B cell (primary cell): ENCODE data around the gene TCL1A. TPM values are rescaled to one million over a fixed set of nuclear protein-coding genes. Genes with fewer than 3 reads are reported as not detected.

ENCODE experiments used
- ATAC-seq: fragments of 200-7000 bp; cut with Tn5 transposase; one replicate; pipeline ENCODE4 v1.10.0; 2021; ENCODE audit warnings: low read depth, mild to moderate bottlenecking, moderate number of reproducible peaks, moderate library complexity
- CTCF ChIA-PET: fragments of 350-600 bp; sonication (Branson Sonifier 250); formaldehyde crosslinking; loops from one replicate; lab custom pipeline; 2021; ENCODE audit warnings: antibody characterized with exemption, inconsistent platforms; lab: Charles Lee
- POLR2A ChIA-PET: fragments of 350-600 bp; sonication (Branson Sonifier 250); formaldehyde crosslinking; loops from one replicate; lab custom pipeline; 2021; ENCODE audit warnings: antibody characterized with exemption; lab: Charles Lee
- DNase-seq: peaks from one replicate; pipeline ENCODE4 v3.0.0; 2013
- H2AFZ ChIP-seq: 2 replicates; pipeline ENCODE4 v1.6.1; 2012; ENCODE audit warnings: mild to moderate bottlenecking, low read depth, low read length; ENCODE audit not compliant: insufficient read depth, poor library complexity, severe bottlenecking
- H3K27ac ChIP-seq, 2 donors: 1 replicate in 1 of 2; 2 replicates in 1 of 2; pipeline ENCODE4 v1.5.1; 2012 to 2013; ENCODE audit warnings: low read length in 2 of 2, mild to moderate bottlenecking in 2 of 2, moderate library complexity in 1 of 2
- H3K27me3 ChIP-seq, 4 experiments: fragments of 200-600 bp in 1 of 4; sonication (generic) in 1 of 4; replicated peaks in 1 of 4; 1 replicate in 2 of 4; 2 replicates in 2 of 4; pipeline versions ENCODE4 v1.6.1 to v1.7.0; 2013 to 2016; ENCODE audit warnings: low read length in 3 of 4, mild to moderate bottlenecking in 2 of 4, mixed read lengths in 1 of 4, moderate library complexity in 1 of 4; ENCODE audit not compliant: insufficient read depth in 4 of 4, control insufficient read depth in 3 of 4; ENCODE audit errors: control extremely low read depth in 1 of 4
- H3K36me3 ChIP-seq, 2 experiments: replicated peaks in 1 of 2; 1 replicate in 1 of 2; 2 replicates in 1 of 2; pipeline versions ENCODE4 v1.6.1 to v1.7.1; 2013; ENCODE audit warnings: low read length in 1 of 2; ENCODE audit not compliant: insufficient read depth in 2 of 2, control insufficient read depth in 1 of 2; ENCODE audit errors: control extremely low read depth in 1 of 2, extremely low read depth in 1 of 2
- H3K4me1 ChIP-seq, 2 donors: fragments of 200-600 bp in 1 of 2; sonication (generic) in 1 of 2; 1 replicate in 1 of 2; 2 replicates in 1 of 2; pipeline versions ENCODE4 v1.5.1 to v1.6.1; 2013 to 2017; ENCODE audit warnings: low read length in 2 of 2; ENCODE audit not compliant: control insufficient read depth in 2 of 2, insufficient read depth in 2 of 2
- H3K4me2 ChIP-seq: replicated peaks from 2 replicates; pipeline ENCODE3; 2012; ENCODE audit warnings: mild to moderate bottlenecking, low read depth, low read length; ENCODE audit not compliant: poor library complexity, severe bottlenecking
- H3K4me3 ChIP-seq, 5 experiments: fragments of 200-600 bp in 1 of 5; sonication (generic) in 1 of 5; 1 replicate in 3 of 5; 2 replicates in 2 of 5; pipeline versions ENCODE4 v1.5.1 to v1.7.0; 2011 to 2016; ENCODE audit warnings: low read length in 4 of 5, mild to moderate bottlenecking in 4 of 5, low read depth in 2 of 5, control low read depth in 1 of 5, moderate library complexity in 1 of 5; ENCODE audit not compliant: insufficient read depth in 1 of 5; ENCODE audit errors: control extremely low read depth in 1 of 5, extremely low read depth in 1 of 5
- H3K79me2 ChIP-seq: fragments of 200-600 bp; sonication (generic); one replicate; pipeline ENCODE4 v1.6.0; 2016; ENCODE audit warnings: low read length; ENCODE audit not compliant: control insufficient read depth, insufficient read depth
- H3K9ac ChIP-seq: fragments of 200-600 bp; sonication (generic); 2 replicates; pipeline ENCODE4 v1.6.1; 2017; ENCODE audit warnings: mild to moderate bottlenecking, low read length, moderate library complexity
- H3K9me3 ChIP-seq, 3 donors: one replicate each; pipeline versions ENCODE4 v1.6.1 to v1.7.1; 2013; ENCODE audit warnings: low read length in 2 of 3; ENCODE audit not compliant: control insufficient read depth in 2 of 3, insufficient read depth in 1 of 3; ENCODE audit errors: control extremely low read depth in 1 of 3
- H4K20me1 ChIP-seq: 2 replicates; pipeline ENCODE4 v1.6.0; 2012; ENCODE audit warnings: mild to moderate bottlenecking, low read length; ENCODE audit not compliant: insufficient read depth, control insufficient read depth, poor library complexity, severe bottlenecking
- H3K27ac Mint-ChIP-seq: one replicate; pipeline ENCODE4 v1.8.0; 2021; ENCODE audit warnings: mixed read lengths
- H3K27me3 Mint-ChIP-seq: one replicate; pipeline ENCODE4 v1.8.0; 2021; ENCODE audit warnings: mixed read lengths
- H3K4me1 Mint-ChIP-seq: one replicate; pipeline ENCODE4 v1.8.0; 2021; ENCODE audit warnings: mixed read lengths
- H3K4me3 Mint-ChIP-seq: one replicate; pipeline ENCODE4 v1.8.0; 2021; ENCODE audit warnings: mixed read lengths
- H3K9me3 Mint-ChIP-seq: one replicate; pipeline ENCODE4 v1.8.0; 2022; ENCODE audit warnings: mixed read lengths; ENCODE audit not compliant: insufficient read depth
- CTCF ChIP-seq: fragments of 200-600 bp; IDR thresholded peaks from one replicate; pipeline ENCODE4 v1.8.0; 2022; ENCODE audit warnings: antibody characterized with exemption, mild to moderate bottlenecking
- EZH2 ChIP-seq: IDR thresholded peaks from 2 replicates; pipeline ENCODE4 v1.6.1; 2012; ENCODE audit warnings: borderline replicate concordance, low read depth, mild to moderate bottlenecking, moderate library complexity, low read length; ENCODE audit not compliant: insufficient read depth, poor library complexity, severe bottlenecking
- WGBS: methylation state at CpG from one replicate; pipeline ENCODE4 v1.1.5; 2013; ENCODE audit warnings: missing lambda C conversion rate; ENCODE audit not compliant: insufficient coverage; 5-methylcytosine and 5-hydroxymethylcytosine counted together
- intact Hi-C: fragments of 100-400 bp; cut with micrococcal nuclease; formaldehyde crosslinking; loops from one replicate; pipeline ENCODE4 v1.10.0; 2022
- polyA plus RNA-seq: library from polyadenylated mRNA; depleted of rRNA; stranded (reverse); fragments of >200 nt; gene quantifications from 2 replicates; pipeline ENCODE4 v1.2.3, GENCODE V29; 2012
- total RNA-seq, 2 donors: library from RNA; stranded (reverse); fragments of 120-200 nt in 1 of 2; gene quantifications; 1 replicate in 1 of 2; 2 replicates in 1 of 2; pipeline versions ENCODE4 v1.2.3 to v1.2.4, GENCODE V29; 2013 to 2022

TCL1A gene
- total and polyA plus RNA-seq, 2 donors (not counting 1 experiment from before 2014, with no cell fraction given), result 272 to 770 TPM

- Histone ChIP-seq H3K4me2 (peak overlapping the region; percentile 66), H3K27me3 (no peaks in the 10 kb centered on the region), H3K27ac (peak overlapping the region; percentile 87 to 94), H3K4me3 (peak overlapping the region in 1 of 5 experiments; percentile 56), H3K9me3 (peaks cover 0 to 11% (median 0%) of the 10 kb centered on the region in 3 donors), H3K9ac (no peak overlapping the region), H4K20me1 (no peaks in the 10 kb centered on the region), H3K36me3 (peaks cover 0 to 13% of the 10 kb centered on the region in 2 experiments), H3K79me2 (peaks cover 22% of the 10 kb centered on the region), H3K4me1 (peaks cover 100% of the 10 kb centered on the region in 2 donors), H2AFZ (no peak overlapping the region)
- Mint-ChIP-seq H3K27me3 (peaks cover 37% of the 10 kb centered on the region), H3K4me1 (peaks cover 83% of the 10 kb centered on the region), H3K9me3 (no peaks in the 10 kb centered on the region), H3K27ac (peak overlapping the region; percentile 95), H3K4me3 (peak overlapping the region; percentile 81)
- no peak for ATAC-seq
- DNase-seq, result peak; percentile 28
- CTCF ChIA-PET, result interaction anchor here (1.4 to 3.8 kb wide), 7 partner anchors 11 to 137 kb away, joined by 3 to 18 read pairs (median 8); partner anchors contain the start of gene TCL1B
- TF ChIP-seq EZH2 (no peak), CTCF (no peak)
- POLR2A ChIA-PET, result interaction anchor here (0.8 to 3.5 kb wide), 7 partner anchors 15 to 369 kb away, joined by 3 to 25 read pairs (median 5); partner anchors contain the start of gene TCL1A
- WGBS, result 52% methylated on average over 7 of the region's 15 CpGs
- intact Hi-C loops, result loop anchor here (1.0 to 5.0 kb wide), 4 partner anchors 16 to 84 kb away; no protein-coding TSS in a partner anchor
These were observed 17.2 kb downstream of the TCL1A start for GRCh38 chr14:95696741-95697140.

- intact Hi-C loops, result loop anchor here (1.0 to 5.0 kb wide), 4 partner anchors 17 to 84 kb away; no protein-coding TSS in a partner anchor
- Mint-ChIP-seq H3K9me3 (no peaks in the 10 kb centered on the region), H3K27me3 (peaks cover 37% of the 10 kb centered on the region), H3K27ac (peak overlapping the region; percentile 95), H3K4me1 (peaks cover 82% of the 10 kb centered on the region), H3K4me3 (peak overlapping the region; percentile 80)
- H3K27ac ChIP-seq, result peak overlapping the region; percentile 87 to 94
- CTCF ChIA-PET, result interaction anchor here (0.6 to 3.8 kb wide), 8 partner anchors 10 to 136 kb away, joined by 3 to 18 read pairs (median 6); partner anchors contain the start of gene TCL1B
- ATAC-seq, result peak; percentile 65
- H3K36me3 ChIP-seq, result peaks cover 0 to 11% of the 10 kb centered on the region in 2 experiments
- H3K9ac ChIP-seq, result no peak overlapping the region
- POLR2A ChIA-PET, result interaction anchor here (0.7 to 3.5 kb wide), 6 partner anchors 14 to 89 kb away, joined by 3 to 25 read pairs (median 6); no protein-coding TSS in a partner anchor
- no peaks in the 10 kb centered on the region for H4K20me1 ChIP-seq
- peaks cover 14% of the 10 kb centered on the region for H3K79me2 ChIP-seq
- H3K27me3 ChIP-seq, result no peaks in the 10 kb centered on the region
- H3K9me3 ChIP-seq, result peaks cover 0 to 9% (median 0%) of the 10 kb centered on the region in 3 donors
- 0% methylated on average over 2 of the region's 5 CpGs for WGBS
- H3K4me2 ChIP-seq, result peak overlapping the region; percentile 66
- peak overlapping the region in 1 of 5 experiments; percentile 31 for H3K4me3 ChIP-seq
- DNase-seq, result peak; percentile 77
- TF ChIP-seq EZH2 (no peak), CTCF (no peak)
- no peak overlapping the region for H2AFZ ChIP-seq
- peaks cover 96 to 97% of the 10 kb centered on the region in 2 donors for H3K4me1 ChIP-seq
These were observed 18.0 kb downstream of the TCL1A start for GRCh38 chr14:95695913-95696312.
